GM19240 (cell line): ENCODE measurements around the gene SAMD9.
"Not testable (repeated sequence)": the region's sequence is repeated elsewhere in the genome, so short reads cannot be mapped to it uniquely, and the experiment has no call there.

ENCODE experiments used
- DNase-seq: peaks from one replicate; pipeline ENCODE4 v3.0.0; 2011; ENCODE audit warnings: low spot score; ENCODE audit not compliant: insufficient read length

Gene SAMD9

DNA sequence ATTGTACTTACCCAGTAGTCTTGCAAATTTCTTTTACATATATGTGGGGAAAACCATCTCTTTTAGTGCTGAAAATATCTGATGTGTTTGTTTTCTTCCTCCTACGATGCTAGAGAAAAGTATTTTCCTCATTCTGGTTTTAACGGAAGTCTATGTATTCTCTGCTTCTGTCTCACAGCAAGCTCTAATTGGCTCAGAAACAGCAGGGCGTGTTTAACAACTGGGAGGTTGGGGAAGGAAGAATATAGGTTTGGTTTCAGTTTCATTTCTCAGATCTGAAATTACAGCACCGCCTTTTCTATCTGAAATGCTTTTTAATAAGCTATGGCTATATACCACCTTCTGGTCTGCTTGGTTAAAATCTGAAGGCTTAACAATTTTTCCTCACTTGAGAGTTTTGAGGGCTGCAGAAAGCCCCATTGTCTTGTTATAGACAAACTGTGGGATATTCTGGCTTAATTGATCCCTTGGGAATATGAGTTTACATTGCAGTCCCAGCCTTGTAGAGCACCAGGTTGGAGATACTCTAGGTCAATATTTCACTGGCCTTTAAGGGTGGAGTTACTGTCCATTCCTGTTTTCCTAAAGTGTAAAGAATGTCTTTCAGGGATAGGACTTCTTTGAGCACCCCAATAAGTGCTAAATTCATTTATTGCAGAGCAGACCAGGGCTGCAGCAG lies at the start of gene SAMD9:
Gene SAMD9, minus strand, starts transcription at position 128 of the 679 bp plus-strand sequence. CDS start 11,882 bp downstream, outside the sequence.
- DNase-seq: peak; percentile 76

- DNase-seq: no peak
These were observed 47.7 kb upstream of the SAMD9 start for GRCh38 chr7:93165447-93165846.

DNA sequence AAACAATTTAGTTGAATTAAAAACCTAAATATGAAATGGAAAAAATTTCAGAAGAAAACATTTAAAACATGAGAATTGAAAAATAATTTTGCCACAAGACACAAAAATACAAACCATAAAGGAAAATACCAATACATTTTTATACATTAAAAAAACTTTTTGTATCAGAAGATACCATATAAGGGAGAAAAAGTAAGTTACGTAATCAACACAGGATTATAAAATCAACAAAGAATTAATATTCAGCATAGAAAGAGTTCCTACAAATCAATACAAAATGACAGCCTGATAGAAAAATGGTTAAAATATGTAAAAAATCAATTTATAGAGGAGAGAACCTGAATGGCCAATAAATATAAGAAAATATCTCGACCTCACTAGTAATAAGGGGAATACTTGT lies 47.0 kb upstream of the SAMD9 start:
- no peak for DNase-seq

- no peak for DNase-seq
These were observed 43.5 kb upstream of the SAMD9 start for GRCh38 chr7:93161181-93161762.

DNA sequence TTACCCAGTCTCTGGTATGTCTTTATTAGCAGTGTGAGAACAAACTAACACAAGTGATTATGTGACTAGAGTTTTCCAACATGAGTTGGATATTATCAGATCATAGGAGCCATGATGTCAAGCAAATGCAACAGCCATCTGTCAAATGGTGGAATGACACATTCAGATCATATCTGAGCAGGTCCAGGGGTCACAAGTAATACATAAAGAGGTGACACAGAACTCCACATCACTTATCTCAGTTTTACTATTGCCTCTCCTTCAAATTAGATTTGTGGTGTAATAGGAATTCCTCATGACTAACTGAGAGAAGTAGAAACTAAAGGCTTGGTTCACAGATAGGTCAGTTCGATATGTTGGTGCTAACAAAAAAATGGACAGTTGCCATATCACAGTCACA lies 42.6 kb upstream of the SAMD9 start:
- no peak for DNase-seq

DNA sequence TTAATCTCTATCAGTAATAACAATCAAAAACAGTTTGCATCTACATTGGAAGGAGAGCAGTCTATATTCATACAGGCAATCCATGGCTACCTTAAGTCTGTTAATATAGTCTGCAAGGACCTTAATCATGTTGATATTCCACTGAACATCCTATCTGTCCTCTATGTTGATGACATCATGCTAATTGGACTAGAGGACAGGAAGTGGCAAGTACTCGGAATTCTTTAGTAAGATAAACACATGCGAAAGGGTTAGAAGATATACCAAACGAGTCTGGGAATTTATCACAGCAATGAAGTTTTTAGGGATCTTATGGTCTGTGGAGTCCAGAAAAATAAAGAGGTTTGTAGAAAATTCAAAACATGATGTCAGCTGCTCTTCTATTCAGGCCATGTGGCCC lies 41.7 kb upstream of the SAMD9 start:
- DNase-seq: no peak

- no peak for DNase-seq
These were observed 39.1 kb upstream of the SAMD9 start for GRCh38 chr7:93156884-93157283.

DNA sequence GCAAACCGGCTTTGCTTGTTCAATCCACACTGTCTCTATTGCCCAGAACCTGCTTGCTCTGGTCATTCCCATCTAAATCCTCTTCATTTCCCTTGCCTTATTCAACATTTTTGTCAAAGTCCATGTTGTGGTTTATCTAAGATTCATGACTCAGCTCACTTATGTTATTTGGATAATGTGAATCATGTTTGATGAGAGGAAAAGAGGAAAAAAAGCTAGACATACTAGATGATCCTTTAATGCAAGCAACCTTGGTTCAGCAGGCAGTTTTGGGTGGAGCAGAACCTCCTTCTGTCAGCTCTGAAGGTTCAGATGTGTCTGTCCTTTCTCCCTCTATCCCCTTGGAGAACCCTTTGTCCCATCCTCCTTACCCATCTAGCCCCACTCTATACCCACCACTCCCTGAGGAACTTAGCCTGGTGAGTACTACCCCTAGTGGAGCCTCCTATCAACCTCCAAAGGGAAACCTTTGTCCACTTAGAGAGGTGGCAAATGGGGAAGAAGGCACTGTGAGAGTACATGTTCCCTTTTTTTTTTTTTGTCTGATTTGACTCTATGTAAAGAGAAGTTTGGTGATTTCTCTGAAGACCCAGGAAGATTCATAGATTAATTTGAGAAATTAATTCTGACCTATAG lies 32.5 kb upstream of the SAMD9 start:
- DNase-seq: no peak

- no peak for DNase-seq
These were observed 30.9 kb upstream of the SAMD9 start for GRCh38 chr7:93148727-93149126.

GRCh38 chr7:93148144-93148543 lies 30.4 kb upstream of the SAMD9 start, which contains the start of gene SAMD9L:
Gene SAMD9L (minus strand): TSS chr7:93148385. CDS start chr7:93135971, 12,414 bp downstream.
- DNase-seq: peak; percentile 13

DNA sequence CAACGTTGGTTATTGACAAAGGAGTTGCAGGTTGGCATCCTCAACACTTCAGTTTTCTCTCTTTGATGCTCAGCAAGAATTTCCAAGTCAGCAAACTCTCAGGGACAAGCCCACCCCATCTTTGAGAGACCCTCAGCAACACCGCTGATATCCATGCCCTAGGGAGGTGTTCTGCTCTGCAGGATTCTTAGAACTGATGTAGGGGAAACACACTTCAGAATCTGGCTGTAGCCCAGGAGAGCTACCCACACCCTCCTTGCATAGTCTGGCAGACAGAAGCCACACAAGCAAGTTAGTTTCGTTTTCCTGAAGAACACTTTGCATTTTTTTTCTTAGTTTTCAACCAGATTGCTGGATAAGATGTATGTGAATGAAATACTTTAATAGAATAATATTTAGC lies 29.6 kb upstream of the SAMD9 start:
- DNase-seq: peak; percentile 52

DNA sequence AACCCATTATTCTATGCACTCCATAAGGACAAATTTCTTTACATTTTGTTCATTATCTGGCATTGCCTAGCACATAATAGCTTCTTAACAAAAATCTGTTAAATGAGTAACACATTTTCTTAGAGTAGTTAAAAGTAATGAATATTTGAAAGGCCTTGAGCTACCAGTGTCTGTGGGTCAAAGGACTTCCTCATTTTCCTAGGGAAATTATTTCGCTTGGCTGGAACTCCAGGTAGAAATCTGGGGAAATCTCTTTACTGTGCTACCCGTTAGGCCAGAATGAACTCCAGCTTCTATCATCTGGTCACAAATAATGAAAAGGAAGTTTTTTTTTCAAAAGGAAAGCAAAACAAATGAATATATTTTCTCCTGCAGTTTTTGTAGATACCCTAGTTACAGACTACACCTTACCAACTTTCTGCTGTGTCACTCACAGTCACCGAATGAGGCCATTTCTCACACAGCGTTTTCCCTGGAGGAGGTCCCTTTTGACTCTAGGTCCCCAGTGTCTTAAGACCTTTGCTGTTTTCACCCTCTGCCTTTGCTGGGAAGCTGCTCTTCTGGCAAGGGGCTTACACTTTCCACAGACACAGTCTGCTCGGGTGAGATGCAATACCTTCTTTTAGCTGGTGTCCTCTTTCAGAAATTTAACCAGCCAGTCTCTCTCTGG lies 28.8 kb upstream of the SAMD9 start:
- DNase-seq: no peak

- no peak for DNase-seq
These were observed 28.3 kb upstream of the SAMD9 start for GRCh38 chr7:93146036-93146435.

GRCh38 chr7:93145354-93145753 lies 27.6 kb upstream of the SAMD9 start:
- DNase-seq: no peak

GRCh38 chr7:93142127-93142526 lies 24.3 kb upstream of the SAMD9 start:
- DNase-seq: no peak

GRCh38 chr7:93140582-93141191 lies 22.9 kb upstream of the SAMD9 start:
- no peak for DNase-seq

DNA sequence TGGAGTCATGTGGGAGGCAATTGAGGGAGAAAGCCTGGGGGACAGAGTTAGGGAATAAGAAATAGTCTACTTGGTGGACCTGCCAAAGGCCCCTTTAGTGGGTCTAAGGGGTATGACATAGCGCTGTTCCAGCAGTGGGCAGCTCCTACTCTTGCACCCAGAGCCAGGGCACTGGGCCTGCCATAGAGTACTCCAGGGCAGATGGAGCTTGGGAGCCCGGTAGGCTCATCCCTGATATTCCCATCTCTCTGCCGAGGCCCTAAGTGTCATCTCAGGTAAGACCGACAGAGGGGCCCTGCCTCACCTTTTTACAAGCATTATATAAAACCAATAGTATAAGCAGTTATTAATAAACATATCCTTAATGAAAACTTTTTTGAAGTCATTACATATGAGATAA lies 20.8 kb upstream of the SAMD9 start:
- no peak for DNase-seq

- DNase-seq: no peak
These were observed 15.2 kb upstream of the SAMD9 start for GRCh38 chr7:93133005-93133404.

GRCh38 chr7:93132216-93132615 lies 14.4 kb upstream of the SAMD9 start:
- no peak for DNase-seq

- DNase-seq: not testable (repeated sequence)
These were observed 9.2 kb upstream of the SAMD9 start for GRCh38 chr7:93126954-93127353.

GRCh38 chr7:93123532-93123931 lies 5.8 kb upstream of the SAMD9 start:
- not testable (repeated sequence) for DNase-seq
